ENCODE data around the gene GIMD1.
A peak's percentile ranks its signal among the peaks of the same experiment; 100 is the strongest.

The GIMD1 gene

GRCh38 chr4:106369456-106370060 is 980 bp upstream of the GIMD1 start:
- Histone ChIP-seq H3K9me3 (no peaks in the 10 kb centered on the region), H3K4me1 (no peaks in the 10 kb centered on the region), H3K27me3 (peaks cover 9% of the 10 kb centered on the region), H3K36me3 (no peaks in the 10 kb centered on the region), H3K4me3 (ENCODE audit: low read depth, low read length) (no peak overlapping the region)
- peak; percentile 69 for TF ChIP-seq CTCF (IDR thresholded peaks at IDR 0.05; ENCODE audit: low read depth, low read length)
- DNase-seq = peak; percentile 15

- H3K4me1 ChIP-seq = no peaks in the 10 kb centered on the region
- H3K9me3 ChIP-seq = no peaks in the 10 kb centered on the region
- H3K4me3 ChIP-seq (ENCODE audit: low read depth, low read length) = no peak overlapping the region
- no peaks in the 10 kb centered on the region for H3K36me3 ChIP-seq
- no peak for DNase-seq
- peaks cover 9% of the 10 kb centered on the region; the same call in 1 of the 2 replicates for H3K27me3 ChIP-seq
- TF ChIP-seq CTCF (IDR thresholded peaks at IDR 0.05; ENCODE audit: low read depth, low read length) = no peak
Measured at GRCh38 chr4:106367072-106367471, 1.5 kb downstream of the GIMD1 start.

- TF ChIP-seq CTCF (IDR thresholded peaks at IDR 0.05; ENCODE audit: low read depth, low read length) = no peak
- DNase-seq = no peak
- Histone ChIP-seq H3K4me1 (no peaks in the 10 kb centered on the region), H3K27me3 (peaks cover 9% of the 10 kb centered on the region; the same call in 1 of the 2 replicates), H3K4me3 (ENCODE audit: low read depth, low read length) (no peak overlapping the region), H3K9me3 (no peaks in the 10 kb centered on the region), H3K36me3 (no peaks in the 10 kb centered on the region)
Measured at GRCh38 chr4:106366026-106366425, 2.6 kb downstream of the GIMD1 start.

- Histone ChIP-seq H3K9me3 (no peaks in the 10 kb centered on the region), H3K36me3 (no peaks in the 10 kb centered on the region), H3K27me3 (peaks cover 9% of the 10 kb centered on the region; the same call in 1 of the 2 replicates), H3K4me1 (no peaks in the 10 kb centered on the region), H3K4me3 (ENCODE audit: low read depth, low read length) (no peak overlapping the region)
- no peak for DNase-seq
- TF ChIP-seq CTCF (IDR thresholded peaks at IDR 0.05; ENCODE audit: low read depth, low read length) = no peak
Measured at GRCh38 chr4:106365613-106366012, 3.0 kb downstream of the GIMD1 start.

GRCh38 chr4:106364282-106364681 is 4.3 kb downstream of the GIMD1 start:
- no peaks in the 10 kb centered on the region for H3K9me3 ChIP-seq
- no peaks in the 10 kb centered on the region for H3K36me3 ChIP-seq
- DNase-seq = no peak
- H3K4me3 ChIP-seq (ENCODE audit: low read depth, low read length) = no peak overlapping the region
- no peaks in the 10 kb centered on the region; the same call in 1 of the 2 replicates for H3K27me3 ChIP-seq
- no peak for TF ChIP-seq CTCF (IDR thresholded peaks at IDR 0.05; ENCODE audit: low read depth, low read length)
- H3K4me1 ChIP-seq = no peaks in the 10 kb centered on the region

GRCh38 chr4:106362086-106362825 is 6.3 kb downstream of the GIMD1 start:
- no peak for TF ChIP-seq CTCF (IDR thresholded peaks at IDR 0.05; ENCODE audit: low read depth, low read length)
- H3K27me3 ChIP-seq = no peaks in the 10 kb centered on the region
- H3K4me1 ChIP-seq = no peaks in the 10 kb centered on the region
- H3K4me3 ChIP-seq (ENCODE audit: low read depth, low read length) = no peak overlapping the region
- no peak for DNase-seq
- H3K9me3 ChIP-seq = no peaks in the 10 kb centered on the region
- H3K36me3 ChIP-seq = no peaks in the 10 kb centered on the region

Measured in BE2C (cell line).